Liver (tissue), 2 donors: ENCODE data around the gene CYP26C1.

Experiments used
- EGR1 ChIP-seq, 2 donors: IDR thresholded peaks; 2 replicates each; pipeline ENCODE4 v1.6.1; 2016 to 2018; ENCODE audit warnings: antibody characterized with exemption in 2 of 2, low read depth in 2 of 2
- FOXA2 ChIP-seq: IDR thresholded peaks from 2 replicates; pipeline ENCODE4 v1.6.1; 2016; ENCODE audit warnings: antibody characterized with exemption
- JUND ChIP-seq, 2 donors: IDR thresholded peaks; 2 replicates each; pipeline ENCODE4 v1.6.1; 2016; ENCODE audit warnings: antibody characterized with exemption in 2 of 2
- TF ChIP-seq, protein P1 (sequence below): IDR thresholded peaks from 2 replicates; pipeline ENCODE4 v1.6.1; 2016; ENCODE audit warnings: antibody characterized with exemption
- donor health status: healthy.

DNA sequence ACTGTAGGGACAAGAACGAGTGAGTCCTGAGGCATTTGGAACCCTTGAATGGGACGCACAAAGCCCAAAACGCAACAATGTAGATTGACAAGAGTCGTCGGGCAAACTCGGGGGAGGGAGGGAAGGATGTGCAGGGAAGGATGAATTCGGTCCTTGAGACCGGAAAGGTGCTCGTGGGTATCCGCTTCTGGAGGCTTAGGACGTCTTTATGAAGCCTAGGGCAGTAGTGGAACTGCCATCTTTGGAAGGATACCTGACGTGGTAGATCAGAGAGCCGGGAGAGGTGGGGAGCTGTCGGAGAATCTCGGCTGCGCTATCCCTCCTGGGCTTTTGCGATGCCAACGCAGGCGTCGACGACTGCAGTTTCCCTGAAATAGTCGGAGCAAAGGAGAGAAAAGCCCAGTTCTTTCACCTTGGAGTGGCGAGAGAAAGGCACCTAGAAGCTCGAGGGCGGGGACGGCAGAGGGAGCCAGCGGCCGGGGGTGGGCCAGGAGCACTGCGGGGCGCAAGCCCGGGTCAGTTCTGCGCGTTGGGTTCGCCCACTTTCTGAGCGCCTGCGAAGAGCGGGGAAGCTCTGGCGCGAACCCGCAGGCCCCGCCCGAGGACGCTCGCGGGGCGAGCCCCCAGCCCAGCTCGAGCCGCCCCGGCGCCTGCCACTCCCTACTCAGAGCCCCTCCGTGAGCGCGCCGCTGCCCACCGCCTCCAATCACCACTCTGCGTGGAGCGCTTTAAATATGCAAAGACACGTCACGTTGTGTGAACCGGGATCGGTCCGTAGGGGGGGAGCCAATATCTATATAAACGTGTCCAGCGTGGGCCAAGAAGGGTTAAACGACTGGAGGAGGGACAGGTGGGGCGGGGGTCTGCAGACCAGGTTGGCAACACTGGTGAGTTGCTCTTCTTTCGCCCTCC, at the start of gene CYP26C1:
- TF ChIP-seq, protein P1, sequence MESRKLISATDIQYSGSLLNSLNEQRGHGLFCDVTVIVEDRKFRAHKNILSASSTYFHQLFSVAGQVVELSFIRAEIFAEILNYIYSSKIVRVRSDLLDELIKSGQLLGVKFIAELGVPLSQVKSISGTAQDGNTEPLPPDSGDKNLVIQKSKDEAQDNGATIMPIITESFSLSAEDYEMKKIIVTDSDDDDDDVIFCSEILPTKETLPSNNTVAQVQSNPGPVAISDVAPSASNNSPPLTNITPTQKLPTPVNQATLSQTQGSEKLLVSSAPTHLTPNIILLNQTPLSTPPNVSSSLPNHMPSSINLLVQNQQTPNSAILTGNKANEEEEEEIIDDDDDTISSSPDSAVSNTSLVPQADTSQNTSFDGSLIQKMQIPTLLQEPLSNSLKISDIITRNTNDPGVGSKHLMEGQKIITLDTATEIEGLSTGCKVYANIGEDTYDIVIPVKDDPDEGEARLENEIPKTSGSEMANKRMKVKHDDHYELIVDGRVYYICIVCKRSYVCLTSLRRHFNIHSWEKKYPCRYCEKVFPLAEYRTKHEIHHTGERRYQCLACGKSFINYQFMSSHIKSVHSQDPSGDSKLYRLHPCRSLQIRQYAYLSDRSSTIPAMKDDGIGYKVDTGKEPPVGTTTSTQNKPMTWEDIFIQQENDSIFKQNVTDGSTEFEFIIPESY, result no peak
- TF ChIP-seq FOXA2, result no peak
- no peak for TF ChIP-seq JUND (IDR thresholded peaks at IDR 0.05)
- no peak for TF ChIP-seq EGR1 (IDR thresholded peaks at IDR 0.05; ENCODE audit: low read depth in 2 of 2)
